ENCODE measurements around the gene C9orf153.

Gene C9orf153

GRCh38 chr9:86259557-86259956 lies at the start of gene C9orf153:
TSS of gene C9orf153 (minus strand) at chr9:86259657. CDS start at chr9:86229603, 30,054 bp downstream.
- CTCF ChIA-PET, result interaction anchor here (1.5 kb wide), 1 partner anchor 17 kb away, joined by 4 read pairs; no protein-coding TSS in a partner anchor
- TF ChIP-seq CTCF (IDR thresholded peaks at IDR 0.05; ENCODE audit: control extremely low read depth, extremely low read depth, low read depth, missing control alignments), result no peak

GRCh38 chr9:86308687-86309086 lies 49.2 kb upstream of the C9orf153 start:
- POLR2A ChIA-PET, result no interaction called here

More at GRCh38 chr9:86259557-86259956, at the start of gene C9orf153:
- DNase-seq (ENCODE audit: extremely low spot score), result no peak
- POLR2A ChIA-PET, result no interaction called here

GRCh38 chr9:86304236-86304730 lies 44.8 kb upstream of the C9orf153 start:
- ChIA-PET CTCF (no interaction called here), POLR2A (no interaction called here)
- no peak for TF ChIP-seq CTCF (IDR thresholded peaks at IDR 0.05; ENCODE audit: control extremely low read depth, extremely low read depth, low read depth, missing control alignments)
- DNase-seq (ENCODE audit: extremely low spot score), result no peak

More at GRCh38 chr9:86308687-86309086, 49.2 kb upstream of the C9orf153 start:
- DNase-seq (ENCODE audit: extremely low spot score), result no peak
- CTCF ChIA-PET, result interaction anchor here (1.3 to 1.5 kb wide), 3 partner anchors 9 to 19 kb away, joined by 4 to 5 read pairs (median 5); no protein-coding TSS in a partner anchor
- no peak for TF ChIP-seq CTCF (IDR thresholded peaks at IDR 0.05; ENCODE audit: control extremely low read depth, extremely low read depth, low read depth, missing control alignments)

- TF ChIP-seq CTCF (IDR thresholded peaks at IDR 0.05; ENCODE audit: control extremely low read depth, extremely low read depth, low read depth, missing control alignments), result no peak
- DNase-seq (ENCODE audit: extremely low spot score), result no peak
- CTCF ChIA-PET, result no interaction called here
- POLR2A ChIA-PET, result no interaction called here
These were observed 44.0 kb upstream of the C9orf153 start for GRCh38 chr9:86303316-86303975.

- ChIA-PET POLR2A (no interaction called here), CTCF (no interaction called here)
- TF ChIP-seq CTCF (IDR thresholded peaks at IDR 0.05; ENCODE audit: control extremely low read depth, extremely low read depth, low read depth, missing control alignments), result no peak
- no peak for DNase-seq (ENCODE audit: extremely low spot score)
These were observed 42.2 kb upstream of the C9orf153 start for GRCh38 chr9:86301686-86302085.

GRCh38 chr9:86300701-86301100 lies 41.2 kb upstream of the C9orf153 start:
- no peak for TF ChIP-seq CTCF (IDR thresholded peaks at IDR 0.05; ENCODE audit: control extremely low read depth, extremely low read depth, low read depth, missing control alignments)
- no peak for DNase-seq (ENCODE audit: extremely low spot score)
- ChIA-PET POLR2A (no interaction called here), CTCF (no interaction called here)
